ENCODE results near the gene DMD. TPM values are rescaled to one million over a fixed set of nuclear protein-coding genes. Genes with fewer than 3 reads are reported as not detected.

Gene DMD
- total and polyA plus RNA-seq, 12 donors = 28.5 to 228 (median 168) TPM

- no peaks in the 10 kb centered on the region for H3K9me3 ChIP-seq
- no peak for TF ChIP-seq CTCF (IDR thresholded peaks at IDR 0.05)
- 44 to 54% methylated on average over 2 of the region's 2 CpGs for WGBS, 2 donors
- intact Hi-C loops (cut with DNase I) = no loop called here
- peaks cover 0 to 9% (median 0%) of the 10 kb centered on the region in 9 donors for H3K4me1 ChIP-seq
- no peak for DNase-seq
- no peak overlapping the region for H3K4me3 ChIP-seq
- H3K36me3 ChIP-seq = no peaks in the 10 kb centered on the region
- no peaks in the 10 kb centered on the region for H3K27me3 ChIP-seq
- no peak for ATAC-seq
- no peak overlapping the region for H3K27ac ChIP-seq
Measured at GRCh38 chrX:31711166-31711565, 1500.2 kb downstream of the DMD start.

GRCh38 chrX:31708116-31708515 lies 1503.2 kb downstream of the DMD start:
- H3K4me3 ChIP-seq = no peak overlapping the region
- ATAC-seq (no peak), DNase-seq (no peak)
- intact Hi-C loops (cut with DNase I) = no loop called here
- no peak overlapping the region for H3K27ac ChIP-seq
- H3K27me3 ChIP-seq = no peaks in the 10 kb centered on the region
- no peaks in the 10 kb centered on the region for H3K9me3 ChIP-seq
- TF ChIP-seq CTCF (IDR thresholded peaks at IDR 0.05) = no peak
- no peaks in the 10 kb centered on the region for H3K36me3 ChIP-seq
- H3K4me1 ChIP-seq = peaks cover 0 to 9% (median 0%) of the 10 kb centered on the region in 9 donors
- 47 to 66% methylated on average over 2 of the region's 2 CpGs for WGBS, 2 donors

GRCh38 chrX:31706466-31706865 lies 1504.9 kb downstream of the DMD start:
- DNase-seq (no peak), ATAC-seq (no peak)
- 32 to 48% methylated on average over 4 of the region's 4 CpGs for WGBS, 2 donors
- TF ChIP-seq CTCF (IDR thresholded peaks at IDR 0.05) = no peak
- Histone ChIP-seq H3K4me3 (no peak overlapping the region), H3K9me3 (no peaks in the 10 kb centered on the region), H3K27me3 (no peaks in the 10 kb centered on the region), H3K36me3 (no peaks in the 10 kb centered on the region), H3K4me1 (peaks cover 0 to 9% (median 0%) of the 10 kb centered on the region in 9 donors), H3K27ac (peak overlapping the region in 1 of 10 donors; percentile 15)
- intact Hi-C loops (cut with DNase I) = no loop called here

GRCh38 chrX:31705816-31706215 lies 1505.5 kb downstream of the DMD start:
- H3K27ac ChIP-seq = no peak overlapping the region
- ATAC-seq (no peak), DNase-seq (no peak)
- no peaks in the 10 kb centered on the region for H3K27me3 ChIP-seq
- no peak for TF ChIP-seq CTCF (IDR thresholded peaks at IDR 0.05)
- H3K4me1 ChIP-seq = peaks cover 0 to 9% (median 0%) of the 10 kb centered on the region in 9 donors
- no peaks in the 10 kb centered on the region for H3K36me3 ChIP-seq
- no peak overlapping the region for H3K4me3 ChIP-seq
- H3K9me3 ChIP-seq = no peaks in the 10 kb centered on the region
- intact Hi-C loops (cut with DNase I) = no loop called here
- WGBS, 2 donors = 80 to 97% methylated on average over 1 of the region's 1 CpG
